AG10803 (cell line): Measurements from ENCODE around the gene SPPL2A.
A peak's percentile ranks its signal among the peaks of the same experiment; 100 is the strongest.

ENCODE experiments used
- DNase-seq: peaks from one replicate; pipeline ENCODE4 v3.0.0; 2010; ENCODE audit warnings: low read depth
- H3K4me3 ChIP-seq: 2 replicates; pipeline ENCODE4 v1.5.1; 2011; ENCODE audit warnings: mild to moderate bottlenecking, low read length, control low read depth
- CTCF ChIP-seq: conservative IDR thresholded peaks from 2 replicates; pipeline ENCODE4 v1.5.1; 2011; ENCODE audit warnings: mild to moderate bottlenecking, low read length, control low read depth, inconsistent platforms

The SPPL2A gene

GRCh38 chr15:50686469-50687301 lies 78.8 kb downstream of the SPPL2A start, which contains the start of gene TRPM7:
Gene TRPM7, minus strand, starts transcription at chr15:50686797. Its CDS starts 264 bp downstream, at chr15:50686533.
- DNase-seq = peak; percentile 84
- 0 out of 2 replicates have a peak, but pooled peaks have one; percentile 6 for TF ChIP-seq CTCF
- peak within 1 kb of the TSS; percentile 96 for H3K4me3 ChIP-seq

- H3K4me3 ChIP-seq = peak overlapping the region; percentile 96
- TF ChIP-seq CTCF = no peak
- peak; percentile 37 for DNase-seq
These were observed 79.5 kb downstream of the SPPL2A start for GRCh38 chr15:50685976-50686468.

- TF ChIP-seq CTCF = peak; percentile 30
- no peak for DNase-seq
These were observed 80.1 kb downstream of the SPPL2A start for GRCh38 chr15:50685191-50685975.

GRCh38 chr15:50681467-50681866 lies 84.0 kb downstream of the SPPL2A start:
- DNase-seq = no peak
- no peak for TF ChIP-seq CTCF
- no peak overlapping the region for H3K4me3 ChIP-seq

More at GRCh38 chr15:50685191-50685975, 80.1 kb downstream of the SPPL2A start:
- peak overlapping the region; percentile 96 for H3K4me3 ChIP-seq

- no peak overlapping the region for H3K4me3 ChIP-seq
- no peak for TF ChIP-seq CTCF
- DNase-seq = peak; percentile 82
These were observed 88.6 kb downstream of the SPPL2A start for GRCh38 chr15:50676799-50677483.

GRCh38 chr15:50675535-50676144 lies 89.9 kb downstream of the SPPL2A start:
- TF ChIP-seq CTCF = peak; percentile 85
- peak; percentile 50 for DNase-seq
- no peak overlapping the region for H3K4me3 ChIP-seq
